CD14-positive monocyte (primary cell): Measurements from ENCODE around the gene CD28. TPM values are rescaled to one million over a fixed set of nuclear protein-coding genes. Genes with fewer than 3 reads are reported as not detected.

ENCODE experiments used
- DNase-seq, 3 donors: peaks; one replicate each; pipeline ENCODE4 v3.0.0-alpha.2; 2011 to 2022
- H2AFZ ChIP-seq: 2 replicates; pipeline ENCODE4 v1.6.0; 2012; ENCODE audit warnings: mild to moderate bottlenecking, low read depth, low read length, inconsistent platforms; ENCODE audit not compliant: insufficient read depth, poor library complexity, severe bottlenecking
- H3K27ac ChIP-seq, 2 donors: 1 replicate in 1 of 2; 2 replicates in 1 of 2; pipeline ENCODE4 v1.5.1; 2012 to 2013; ENCODE audit warnings: low read length in 2 of 2, control low read depth in 1 of 2, inconsistent platforms in 1 of 2, low read depth in 1 of 2, mild to moderate bottlenecking in 1 of 2
- H3K27me3 ChIP-seq, 2 donors: one replicate each; pipeline versions ENCODE4 v1.6.0 to v1.6.1; 2011 to 2013; ENCODE audit warnings: low read length in 2 of 2; ENCODE audit not compliant: control insufficient read depth in 2 of 2, insufficient read depth in 2 of 2
- H3K36me3 ChIP-seq, 2 donors: replicated peaks in 1 of 2; 1 replicate in 1 of 2; 2 replicates in 1 of 2; pipeline versions ENCODE4 v1.5.1 to v1.6.1; 2012 to 2013; ENCODE audit warnings: low read length in 2 of 2, control low read depth in 1 of 2, inconsistent platforms in 1 of 2, mild to moderate bottlenecking in 1 of 2; ENCODE audit not compliant: insufficient read depth in 2 of 2, control insufficient read depth in 1 of 2
- H3K4me1 ChIP-seq, 2 donors: 1 replicate in 1 of 2; 2 replicates in 1 of 2; pipeline versions ENCODE4 v1.5.1 to v1.6.1; 2012 to 2013; ENCODE audit warnings: low read length in 2 of 2, control low read depth in 1 of 2, inconsistent platforms in 1 of 2, mild to moderate bottlenecking in 1 of 2, moderate library complexity in 1 of 2; ENCODE audit not compliant: insufficient read depth in 2 of 2, control insufficient read depth in 1 of 2
- H3K4me2 ChIP-seq: replicated peaks from 2 replicates; pipeline ENCODE3; 2012; ENCODE audit warnings: low read length, moderate library complexity, mild to moderate bottlenecking; ENCODE audit not compliant: poor library complexity, severe bottlenecking; ENCODE audit errors: extremely low read depth
- H3K4me3 ChIP-seq, 3 experiments: fragments of 200-600 bp in 1 of 3; sonication (generic) in 1 of 3; replicated peaks in 1 of 3; 1 replicate in 2 of 3; 2 replicates in 1 of 3; pipeline ENCODE4 v1.5.1; 2011 to 2013; ENCODE audit warnings: low read length in 3 of 3, mild to moderate bottlenecking in 3 of 3, control low read depth in 2 of 3, low read depth in 2 of 3, inconsistent platforms in 1 of 3, moderate library complexity in 1 of 3
- H3K79me2 ChIP-seq: 2 replicates; pipeline ENCODE4 v1.6.0; 2012; ENCODE audit warnings: mild to moderate bottlenecking, control low read depth, inconsistent platforms, low read length, moderate library complexity; ENCODE audit not compliant: insufficient read depth
- H3K9ac ChIP-seq: 2 replicates; pipeline ENCODE4 v1.6.0; 2017; ENCODE audit warnings: low read length, mild to moderate bottlenecking; ENCODE audit not compliant: insufficient read depth, poor library complexity, severe bottlenecking
- H3K9me3 ChIP-seq, 2 donors: replicated peaks in 1 of 2; 1 replicate in 1 of 2; 2 replicates in 1 of 2; pipeline versions ENCODE4 v1.5.1 to v1.6.1; 2012 to 2013; ENCODE audit warnings: low read length in 2 of 2, control low read depth in 1 of 2; ENCODE audit not compliant: control insufficient read depth in 1 of 2, insufficient read depth in 1 of 2
- H4K20me1 ChIP-seq: 2 replicates; pipeline ENCODE4 v1.6.0; 2012; ENCODE audit warnings: mild to moderate bottlenecking, low read length, control low read depth, moderate library complexity; ENCODE audit not compliant: insufficient read depth
- H3K27ac Mint-ChIP-seq, 7 donors: one replicate each; pipeline ENCODE4 v1.8.0; 2020; ENCODE audit warnings: mild to moderate bottlenecking in 7 of 7, mixed read lengths in 7 of 7, moderate library complexity in 6 of 7, inconsistent platforms in 2 of 7
- H3K27me3 Mint-ChIP-seq, 3 donors: one replicate each; pipeline ENCODE4 v1.8.0; 2021 to 2022; ENCODE audit warnings: low read depth in 3 of 3, mild to moderate bottlenecking in 3 of 3, mixed read lengths in 3 of 3, moderate library complexity in 3 of 3, inconsistent platforms in 1 of 3
- H3K36me3 Mint-ChIP-seq, 2 donors: one replicate each; pipeline ENCODE4 v1.8.0; 2020; ENCODE audit warnings: mixed read lengths in 2 of 2, inconsistent platforms in 1 of 2, mild to moderate bottlenecking in 1 of 2
- H3K4me1 Mint-ChIP-seq: one replicate; pipeline ENCODE4 v1.8.0; 2020; ENCODE audit warnings: mild to moderate bottlenecking, mixed read lengths
- H3K4me3 Mint-ChIP-seq, 2 donors: one replicate each; pipeline ENCODE4 v1.8.0; 2020; ENCODE audit warnings: mild to moderate bottlenecking in 2 of 2, mixed read lengths in 2 of 2, moderate library complexity in 1 of 2
- H3K9me3 Mint-ChIP-seq, 7 donors: one replicate each; pipeline ENCODE4 v1.8.0; 2020 to 2022; ENCODE audit warnings: mixed read lengths in 7 of 7, mild to moderate bottlenecking in 6 of 7, moderate library complexity in 6 of 7, inconsistent platforms in 2 of 7
- WGBS: methylation state at CpG from one replicate; pipeline ENCODE4 v1.1.5; 2013; ENCODE audit warnings: missing lambda C conversion rate; ENCODE audit not compliant: insufficient coverage; 5-methylcytosine and 5-hydroxymethylcytosine counted together
- intact Hi-C, 2 donors: fragments of 100-400 bp; cut with micrococcal nuclease; formaldehyde crosslinking; loops; one replicate each; pipeline versions ENCODE4 v1.15.0 to v1.15.1; 2023
- polyA minus RNA-seq: library from RNA; depleted of rRNA, polyadenylated mRNA; stranded (reverse); fragments of >200 nt; gene quantifications from 2 replicates; pipeline ENCODE4 v1.2.3, GENCODE V29; 2012
- polyA plus RNA-seq, 3 donors: library from polyadenylated mRNA; depleted of rRNA in 1 of 3; unstranded in 2 of 3; stranded (reverse) in 1 of 3; fragments of 300-500 nt in 2 of 3; fragments of >200 nt in 1 of 3; fragmentation: Illumina TruSeq in 2 of 3; gene quantifications; 1 replicate in 2 of 3; 2 replicates in 1 of 3; pipeline ENCODE4 v1.2.3, GENCODE V29; 2012 to 2021
- total RNA-seq, 12 experiments: library from RNA in 1 of 12; stranded (reverse) in 1 of 12; fragments of 120-200 nt in 1 of 12; gene quantifications; one replicate each; pipeline ENCODE4 v1.2.4 and lab custom pipeline; 2013 to 2026; ENCODE audit warnings: mixed read lengths in 6 of 12, inconsistent platforms in 1 of 12
- TF ChIP-seq, protein P1 (sequence below): fragments of 200-600 bp; IDR thresholded peaks from one replicate; pipeline ENCODE4 v1.8.0; 2022; ENCODE audit warnings: antibody characterized with exemption, mild to moderate bottlenecking

Gene CD28
- 0.06 TPM for total RNA-seq (2013)
- under 1 TPM in 2 of 3 donors, not detected in 1; 0.09 to 0.21 TPM for polyA plus RNA-seq
- polyA minus RNA-seq: under 0.01 TPM in 1 of 2 replicates, not detected in the other
- total RNA-seq (lab: John Stamatoyannopoulos, UW): 0.06 to 3.5 (median 0.25) reads per million in 11 experiments

GRCh38 chr2:203706403-203706802, at the start of gene CD28:
Gene CD28, plus strand, starts transcription at chr2:203706639. Its CDS starts 58 bp downstream, at chr2:203706697.
- Histone ChIP-seq H3K9me3 (no peaks in the 10 kb centered on the region), H4K20me1 (no peaks in the 10 kb centered on the region), H3K4me3 (no peak within 1 kb of the TSS), H3K9ac (no peak within 1 kb of the TSS), H3K4me1 (peaks cover 0 to 7% of the 10 kb centered on the region in 2 donors), H3K4me2 (no peak within 1 kb of the TSS), H3K27ac (no peak within 1 kb of the TSS), H2AFZ (no peak within 1 kb of the TSS), H3K27me3 (no peaks in the 10 kb centered on the region), H3K79me2 (no peaks in the 10 kb centered on the region), H3K36me3 (no peaks in the 10 kb centered on the region)
- Mint-ChIP-seq H3K27me3 (peaks cover 0 to 2% (median 0%) of the 10 kb centered on the region in 3 donors), H3K9me3 (peaks cover 0 to 6% (median 1%) of the 10 kb centered on the region in 7 donors), H3K4me1 (peaks cover 9% of the 10 kb centered on the region), H3K27ac (peak within 1 kb of the TSS in 3 of 7 donors; percentile 7 to 80 (median 30)), H3K4me3 (peak within 1 kb of the TSS; percentile 9 to 42), H3K36me3 (no peaks in the 10 kb centered on the region)
- WGBS: 0% methylated on average over 4 of the region's 9 CpGs
- DNase-seq: peak in 1 of 3 donors; percentile 20
- intact Hi-C loops: no loop called here
- TF ChIP-seq, protein P1, sequence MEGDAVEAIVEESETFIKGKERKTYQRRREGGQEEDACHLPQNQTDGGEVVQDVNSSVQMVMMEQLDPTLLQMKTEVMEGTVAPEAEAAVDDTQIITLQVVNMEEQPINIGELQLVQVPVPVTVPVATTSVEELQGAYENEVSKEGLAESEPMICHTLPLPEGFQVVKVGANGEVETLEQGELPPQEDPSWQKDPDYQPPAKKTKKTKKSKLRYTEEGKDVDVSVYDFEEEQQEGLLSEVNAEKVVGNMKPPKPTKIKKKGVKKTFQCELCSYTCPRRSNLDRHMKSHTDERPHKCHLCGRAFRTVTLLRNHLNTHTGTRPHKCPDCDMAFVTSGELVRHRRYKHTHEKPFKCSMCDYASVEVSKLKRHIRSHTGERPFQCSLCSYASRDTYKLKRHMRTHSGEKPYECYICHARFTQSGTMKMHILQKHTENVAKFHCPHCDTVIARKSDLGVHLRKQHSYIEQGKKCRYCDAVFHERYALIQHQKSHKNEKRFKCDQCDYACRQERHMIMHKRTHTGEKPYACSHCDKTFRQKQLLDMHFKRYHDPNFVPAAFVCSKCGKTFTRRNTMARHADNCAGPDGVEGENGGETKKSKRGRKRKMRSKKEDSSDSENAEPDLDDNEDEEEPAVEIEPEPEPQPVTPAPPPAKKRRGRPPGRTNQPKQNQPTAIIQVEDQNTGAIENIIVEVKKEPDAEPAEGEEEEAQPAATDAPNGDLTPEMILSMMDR: no peak

DNA sequence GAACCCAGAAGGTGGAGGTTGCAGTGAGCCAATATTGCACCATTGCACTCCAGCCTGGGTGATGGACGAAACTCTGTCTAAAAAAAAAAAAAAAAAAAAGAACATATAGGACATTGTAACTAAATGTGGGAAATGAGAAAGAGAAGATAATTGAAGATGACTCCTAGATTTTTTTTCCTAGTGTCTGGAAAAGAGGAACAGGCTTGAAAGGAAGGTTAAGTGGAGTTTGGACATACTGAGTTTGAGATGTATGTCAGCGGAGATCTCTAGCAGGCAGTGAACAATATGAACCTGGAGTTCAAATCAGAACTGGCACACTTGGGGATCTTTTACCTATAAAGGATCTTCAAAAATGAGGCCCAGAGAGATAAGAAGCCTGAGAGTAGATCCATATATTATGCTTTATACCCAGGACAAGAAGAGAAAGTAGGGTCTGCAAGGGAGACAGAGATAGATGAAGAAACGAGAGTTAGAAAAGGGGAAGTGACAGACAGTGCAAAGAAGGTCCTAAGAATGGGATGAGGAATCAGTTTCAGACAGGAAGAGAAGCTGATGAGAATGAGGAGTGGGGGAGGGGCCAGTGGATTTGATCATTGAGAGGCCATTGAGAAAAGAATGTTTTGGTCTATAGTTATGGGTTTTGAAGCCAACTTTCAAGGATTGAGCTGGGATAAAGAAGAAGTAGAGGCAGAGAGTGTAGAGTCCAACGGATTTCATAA, 46.9 kb upstream of the CD28 start:
- TF ChIP-seq, protein P1: no peak
- peak overlapping the region in 1 of 3 experiments; percentile 37 for H3K4me3 ChIP-seq
- H3K27me3 ChIP-seq: no peaks in the 10 kb centered on the region
- intact Hi-C loops: loop anchor here (5.0 to 10.0 kb wide), 8 partner anchors 33 to 248 kb away; partner anchors contain the start of gene RAPH1 (in 1 of the 2)
- H2AFZ ChIP-seq: no peak overlapping the region
- WGBS: 27% methylated on average over 2 of the region's 4 CpGs
- Mint-ChIP-seq H3K9me3 (no peaks in the 10 kb centered on the region), H3K27ac (peak overlapping the region; percentile 82 to 95 (median 92)), H3K4me1 (peaks cover 60% of the 10 kb centered on the region), H3K36me3 (peaks cover 0 to 2% of the 10 kb centered on the region in 2 donors), H3K4me3 (peak overlapping the region in 1 of 2 donors; percentile 57), H3K27me3 (peaks cover 0 to 5% (median 4%) of the 10 kb centered on the region in 3 donors)
- peaks cover 54 to 58% of the 10 kb centered on the region in 2 donors for H3K4me1 ChIP-seq
- H3K79me2 ChIP-seq: no peaks in the 10 kb centered on the region
- no peak overlapping the region for H3K9ac ChIP-seq
- H3K4me2 ChIP-seq: peak overlapping the region; percentile 42
- no peaks in the 10 kb centered on the region for H4K20me1 ChIP-seq
- no peaks in the 10 kb centered on the region for H3K9me3 ChIP-seq
- no peaks in the 10 kb centered on the region for H3K36me3 ChIP-seq
- peak overlapping the region; percentile 21 to 67 for H3K27ac ChIP-seq
- DNase-seq: peak; percentile 71 to 87 (median 79)
